HCT116 (cell line): ENCODE results near the gene PIKFYVE. TPM values are rescaled to one million over a fixed set of nuclear protein-coding genes. Genes with fewer than 3 reads are reported as not detected.

Experiments
- ATAC-seq: fragments of 200-7000 bp; cut with Tn5 transposase; 2 replicates; pipeline ENCODE4 v1.9.1; 2020; ENCODE audit warnings: mild to moderate bottlenecking, moderate library complexity
- BruUV-seq: library from RNA; stranded (reverse); fragments of 400-500 nt; replicated peaks from 2 replicates; lab custom pipeline; 2021; lab: Mats Ljungman, UMichigan
- CTCF ChIA-PET: fragments of 300-600 bp; sonication (Branson Sonifier 250); formaldehyde crosslinking; loops from one replicate; lab custom pipeline; 2021; ENCODE audit warnings: antibody characterized with exemption; lab: Charles Lee
- POLR2A ChIA-PET: fragments of 300-600, 350-600 bp; sonication (Branson Sonifier 250); formaldehyde crosslinking; loops from one replicate; lab custom pipeline; 2021; ENCODE audit warnings: antibody characterized with exemption; lab: Charles Lee
- RAD21 ChIA-PET, 2 experiments: fragments of 300-600 bp; sonication (Branson Sonifier 250); formaldehyde crosslinking; loops; one replicate each; lab custom pipeline; 2023; ENCODE audit warnings: low total read pairs in 2 of 2; ENCODE audit not compliant: uncharacterized antibody in 2 of 2, unreplicated experiment in 2 of 2, low non-redundant PET in 1 of 2; lab: Charles Lee
- DNase-seq: peaks from one replicate; pipeline ENCODE4 v3.0.0-alpha.2; 2010; ENCODE audit warnings: low read depth, low spot score
- H2AFZ ChIP-seq: fragments of 200-600 bp; shearing (Covaris generic), sonication (generic); 2 replicates; pipeline ENCODE4 v1.6.1; 2017; ENCODE audit warnings: low read depth, mixed run types, mixed read lengths, antibody characterized with exemption, low read length; ENCODE audit not compliant: poor library complexity, severe bottlenecking
- H3K27ac ChIP-seq: 2 replicates; pipeline ENCODE4 v1.5.1; 2012; ENCODE audit warnings: low read depth, low read length
- H3K27me3 ChIP-seq: fragments of 200-600 bp; sonication (generic); 2 replicates; pipeline ENCODE4 v1.6.1; 2016; ENCODE audit warnings: mixed run types, low read length, mixed read lengths; ENCODE audit not compliant: insufficient read depth
- H3K36me3 ChIP-seq, 2 experiments: fragments of 200-500 bp in 1 of 2; fragments of 200-600 bp in 1 of 2; sonication (Bioruptor generic) in 1 of 2; sonication (generic) in 1 of 2; 2 replicates each; pipeline versions ENCODE4 v1.5.1 to v1.6.1; 2014 to 2016; ENCODE audit warnings: low read length in 2 of 2, inconsistent platforms in 1 of 2, mixed read lengths in 1 of 2, mixed run types in 1 of 2; ENCODE audit not compliant: insufficient read depth in 2 of 2, control insufficient read depth in 1 of 2
- H3K4me1 ChIP-seq, 2 experiments: fragments of 200-600 bp in 1 of 2; sonication (generic) in 1 of 2; 2 replicates each; pipeline versions ENCODE4 v1.5.1 to v1.6.1; 2012 to 2017; ENCODE audit warnings: low read length in 2 of 2, inconsistent platforms in 1 of 2, mild to moderate bottlenecking in 1 of 2, mixed read lengths in 1 of 2, mixed run types in 1 of 2, moderate library complexity in 1 of 2; ENCODE audit not compliant: insufficient read depth in 2 of 2, control insufficient read depth in 1 of 2
- H3K4me2 ChIP-seq: fragments of 200-600 bp; sonication (generic); 2 replicates; pipeline ENCODE4 v1.6.1; 2017; ENCODE audit warnings: mixed run types, low read length, mixed read lengths
- H3K4me3 ChIP-seq, 2 experiments: fragments of 200-600 bp in 1 of 2; sonication (generic) in 1 of 2; replicated peaks in 1 of 2; 2 replicates each; pipeline ENCODE4 v1.5.1; 2011 to 2016; ENCODE audit warnings: low read length in 2 of 2, control low read depth in 1 of 2, low read depth in 1 of 2, mild to moderate bottlenecking in 1 of 2, mixed read lengths in 1 of 2, mixed run types in 1 of 2
- H3K79me2 ChIP-seq: fragments of 200-600 bp; sonication (generic); 2 replicates; pipeline ENCODE4 v1.6.1; 2017; ENCODE audit warnings: mild to moderate bottlenecking, mixed run types, low read length, moderate library complexity, mixed read lengths; ENCODE audit not compliant: insufficient read depth
- H3K9ac ChIP-seq: fragments of 200-600 bp; sonication (generic); 2 replicates; pipeline ENCODE4 v1.6.1; 2016; ENCODE audit warnings: low read length, mixed read lengths
- H3K9me2 ChIP-seq: fragments of 200-600 bp; sonication (generic), shearing (Covaris generic); 2 replicates; pipeline ENCODE4 v1.6.1; 2017; ENCODE audit warnings: mixed run types, mild to moderate bottlenecking, moderate library complexity; ENCODE audit not compliant: insufficient read depth
- H3K9me3 ChIP-seq, 2 experiments: fragments of 200-500 bp in 1 of 2; fragments of 200-600 bp in 1 of 2; sonication (Bioruptor generic) in 1 of 2; sonication (generic) in 1 of 2; 2 replicates each; pipeline ENCODE4 v1.6.1; 2014 to 2017; ENCODE audit warnings: low read length in 2 of 2, mixed read lengths in 2 of 2, inconsistent platforms in 1 of 2, low read depth in 1 of 2, mild to moderate bottlenecking in 1 of 2, mixed run types in 1 of 2, moderate library complexity in 1 of 2; ENCODE audit not compliant: control insufficient read depth in 1 of 2, insufficient read depth in 1 of 2
- H4K20me1 ChIP-seq: fragments of 200-600 bp; sonication (generic), shearing (Covaris generic); 2 replicates; pipeline ENCODE4 v1.6.1; 2017; ENCODE audit warnings: mixed run types, mild to moderate bottlenecking, moderate library complexity; ENCODE audit not compliant: insufficient read depth
- ATF3 ChIP-seq: IDR thresholded peaks from 2 replicates; pipeline ENCODE4 v1.6.1; 2012
- EGR1 ChIP-seq: IDR thresholded peaks from 2 replicates; pipeline ENCODE4 v1.6.1; 2012; ENCODE audit warnings: low read depth
- EZH2phosphoT487 ChIP-seq: fragments of 200-600 bp; IDR thresholded peaks from 2 replicates; pipeline ENCODE4 v1.6.1; 2018; ENCODE audit warnings: antibody characterized with exemption, borderline replicate concordance
- JUND ChIP-seq: IDR thresholded peaks from 2 replicates; pipeline ENCODE4 v1.6.1; 2012
- RAD21 ChIP-seq: IDR thresholded peaks from 2 replicates; pipeline ENCODE4 v1.6.1; 2012; ENCODE audit warnings: low read depth, mild to moderate bottlenecking
- SP1 ChIP-seq: IDR thresholded peaks from 2 replicates; pipeline ENCODE4 v1.6.1; 2012; ENCODE audit warnings: low read depth
- SRF ChIP-seq: IDR thresholded peaks from 2 replicates; pipeline ENCODE4 v1.6.1; 2012; ENCODE audit warnings: low read depth
- YY1 ChIP-seq: IDR thresholded peaks from 2 replicates; pipeline ENCODE4 v1.6.1; 2011; ENCODE audit warnings: low read length, low read depth, moderate library complexity, mild to moderate bottlenecking; ENCODE audit not compliant: insufficient replicate concordance; ENCODE audit errors: extremely low read depth
- ZFX ChIP-seq: fragments of 450-650 bp; IDR thresholded peaks from 2 replicates; pipeline ENCODE4 v1.6.1; 2017
- intact Hi-C: fragments of 100-400 bp; cut with micrococcal nuclease; formaldehyde crosslinking; loops from 2 replicates; pipeline ENCODE4 v1.10.0; 2022
- total RNA-seq: library from RNA; stranded (reverse); gene quantifications from one replicate; pipeline ENCODE4 v1.2.1, GENCODE V29; 2021; ENCODE audit not compliant: unreplicated experiment
- TF ChIP-seq, protein P1 (sequence below), 3 experiments: fragments of 200-600 bp in 1 of 3; sonication (generic) in 1 of 3; IDR thresholded peaks in 2 of 3; conservative IDR thresholded peaks in 1 of 3; 2 replicates each; pipeline ENCODE4 v1.5.1; 2012 to 2017; ENCODE audit warnings: low read depth in 2 of 3, low read length in 2 of 3, antibody characterized with exemption in 1 of 3, borderline replicate concordance in 1 of 3, control low read depth in 1 of 3, mild to moderate bottlenecking in 1 of 3, mixed read lengths in 1 of 3, mixed run types in 1 of 3, moderate library complexity in 1 of 3; ENCODE audit not compliant: insufficient read depth in 1 of 3
- TF ChIP-seq, protein P2 (sequence below): IDR thresholded peaks from 2 replicates; pipeline ENCODE4 v1.6.1; 2012; ENCODE audit warnings: low read depth

Gene PIKFYVE
- total RNA-seq, 1 experiment from 2014 or later = 21.8 TPM

DNA sequence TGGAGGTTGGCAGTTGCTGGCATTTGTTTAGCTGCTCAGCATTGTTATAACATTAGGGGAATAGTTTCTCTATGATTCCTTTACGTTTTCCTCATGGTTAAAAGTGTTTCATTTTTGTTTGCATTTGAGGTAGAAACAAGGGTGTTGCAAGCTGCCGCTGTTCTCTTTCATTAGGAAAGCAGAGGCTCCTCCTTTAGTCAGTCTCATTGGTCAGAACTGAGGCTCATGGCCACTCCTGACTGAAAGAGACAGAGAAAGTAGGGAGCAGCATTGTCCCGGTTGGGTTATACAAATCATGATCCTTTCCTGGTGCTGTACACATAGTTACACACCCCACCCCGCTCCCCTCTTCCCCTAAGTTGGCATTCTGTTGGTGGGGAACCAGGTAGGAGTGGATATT, 80.7 kb downstream of the PIKFYVE start:
- Histone ChIP-seq H3K27me3 (no peaks in the 10 kb centered on the region), H3K9ac (no peak overlapping the region), H3K9me3 (no peaks in the 10 kb centered on the region), H3K36me3 (peaks cover 16 to 40% of the 10 kb centered on the region in 2 experiments; a peak in 3 of 4 replicates), H3K79me2 (no peaks in the 10 kb centered on the region), H3K27ac (no peak overlapping the region), H3K4me2 (no peak overlapping the region), H3K4me1 (no peaks in the 10 kb centered on the region), H3K4me3 (no peak overlapping the region), H3K9me2 (no peaks in the 10 kb centered on the region), H4K20me1 (no peaks in the 10 kb centered on the region), H2AFZ (no peak overlapping the region)
- ATAC-seq (no peak), DNase-seq (no peak)
- RAD21 ChIA-PET = no interaction called here
- intact Hi-C loops = no loop called here
- no TSS peak for BruUV-seq
- POLR2A ChIA-PET = no interaction called here
- CTCF ChIA-PET = no interaction called here
- no peak for TF ChIP-seq JUND
- TF ChIP-seq YY1 = no peak
- TF ChIP-seq EGR1 = no peak
- TF ChIP-seq, protein P1, sequence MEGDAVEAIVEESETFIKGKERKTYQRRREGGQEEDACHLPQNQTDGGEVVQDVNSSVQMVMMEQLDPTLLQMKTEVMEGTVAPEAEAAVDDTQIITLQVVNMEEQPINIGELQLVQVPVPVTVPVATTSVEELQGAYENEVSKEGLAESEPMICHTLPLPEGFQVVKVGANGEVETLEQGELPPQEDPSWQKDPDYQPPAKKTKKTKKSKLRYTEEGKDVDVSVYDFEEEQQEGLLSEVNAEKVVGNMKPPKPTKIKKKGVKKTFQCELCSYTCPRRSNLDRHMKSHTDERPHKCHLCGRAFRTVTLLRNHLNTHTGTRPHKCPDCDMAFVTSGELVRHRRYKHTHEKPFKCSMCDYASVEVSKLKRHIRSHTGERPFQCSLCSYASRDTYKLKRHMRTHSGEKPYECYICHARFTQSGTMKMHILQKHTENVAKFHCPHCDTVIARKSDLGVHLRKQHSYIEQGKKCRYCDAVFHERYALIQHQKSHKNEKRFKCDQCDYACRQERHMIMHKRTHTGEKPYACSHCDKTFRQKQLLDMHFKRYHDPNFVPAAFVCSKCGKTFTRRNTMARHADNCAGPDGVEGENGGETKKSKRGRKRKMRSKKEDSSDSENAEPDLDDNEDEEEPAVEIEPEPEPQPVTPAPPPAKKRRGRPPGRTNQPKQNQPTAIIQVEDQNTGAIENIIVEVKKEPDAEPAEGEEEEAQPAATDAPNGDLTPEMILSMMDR (IDR thresholded peaks at IDR 0.05 in 2 of 3, conservative IDR thresholded peaks at IDR 0.05 in 1 of 3; ENCODE audit: borderline replicate concordance in 1 of 3, insufficient read depth in 1 of 3, low read depth in 2 of 3, low read length in 2 of 3) = no peak
- no peak for TF ChIP-seq RAD21
- TF ChIP-seq EZH2phosphoT487 = no peak
- TF ChIP-seq ATF3 = no peak
- no peak for TF ChIP-seq SRF
- TF ChIP-seq, protein P2, sequence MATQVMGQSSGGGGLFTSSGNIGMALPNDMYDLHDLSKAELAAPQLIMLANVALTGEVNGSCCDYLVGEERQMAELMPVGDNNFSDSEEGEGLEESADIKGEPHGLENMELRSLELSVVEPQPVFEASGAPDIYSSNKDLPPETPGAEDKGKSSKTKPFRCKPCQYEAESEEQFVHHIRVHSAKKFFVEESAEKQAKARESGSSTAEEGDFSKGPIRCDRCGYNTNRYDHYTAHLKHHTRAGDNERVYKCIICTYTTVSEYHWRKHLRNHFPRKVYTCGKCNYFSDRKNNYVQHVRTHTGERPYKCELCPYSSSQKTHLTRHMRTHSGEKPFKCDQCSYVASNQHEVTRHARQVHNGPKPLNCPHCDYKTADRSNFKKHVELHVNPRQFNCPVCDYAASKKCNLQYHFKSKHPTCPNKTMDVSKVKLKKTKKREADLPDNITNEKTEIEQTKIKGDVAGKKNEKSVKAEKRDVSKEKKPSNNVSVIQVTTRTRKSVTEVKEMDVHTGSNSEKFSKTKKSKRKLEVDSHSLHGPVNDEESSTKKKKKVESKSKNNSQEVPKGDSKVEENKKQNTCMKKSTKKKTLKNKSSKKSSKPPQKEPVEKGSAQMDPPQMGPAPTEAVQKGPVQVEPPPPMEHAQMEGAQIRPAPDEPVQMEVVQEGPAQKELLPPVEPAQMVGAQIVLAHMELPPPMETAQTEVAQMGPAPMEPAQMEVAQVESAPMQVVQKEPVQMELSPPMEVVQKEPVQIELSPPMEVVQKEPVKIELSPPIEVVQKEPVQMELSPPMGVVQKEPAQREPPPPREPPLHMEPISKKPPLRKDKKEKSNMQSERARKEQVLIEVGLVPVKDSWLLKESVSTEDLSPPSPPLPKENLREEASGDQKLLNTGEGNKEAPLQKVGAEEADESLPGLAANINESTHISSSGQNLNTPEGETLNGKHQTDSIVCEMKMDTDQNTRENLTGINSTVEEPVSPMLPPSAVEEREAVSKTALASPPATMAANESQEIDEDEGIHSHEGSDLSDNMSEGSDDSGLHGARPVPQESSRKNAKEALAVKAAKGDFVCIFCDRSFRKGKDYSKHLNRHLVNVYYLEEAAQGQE = no peak
- no peak for TF ChIP-seq ZFX
- no peak for TF ChIP-seq SP1
